ENCODE results near the gene SLC7A1.

DNA sequence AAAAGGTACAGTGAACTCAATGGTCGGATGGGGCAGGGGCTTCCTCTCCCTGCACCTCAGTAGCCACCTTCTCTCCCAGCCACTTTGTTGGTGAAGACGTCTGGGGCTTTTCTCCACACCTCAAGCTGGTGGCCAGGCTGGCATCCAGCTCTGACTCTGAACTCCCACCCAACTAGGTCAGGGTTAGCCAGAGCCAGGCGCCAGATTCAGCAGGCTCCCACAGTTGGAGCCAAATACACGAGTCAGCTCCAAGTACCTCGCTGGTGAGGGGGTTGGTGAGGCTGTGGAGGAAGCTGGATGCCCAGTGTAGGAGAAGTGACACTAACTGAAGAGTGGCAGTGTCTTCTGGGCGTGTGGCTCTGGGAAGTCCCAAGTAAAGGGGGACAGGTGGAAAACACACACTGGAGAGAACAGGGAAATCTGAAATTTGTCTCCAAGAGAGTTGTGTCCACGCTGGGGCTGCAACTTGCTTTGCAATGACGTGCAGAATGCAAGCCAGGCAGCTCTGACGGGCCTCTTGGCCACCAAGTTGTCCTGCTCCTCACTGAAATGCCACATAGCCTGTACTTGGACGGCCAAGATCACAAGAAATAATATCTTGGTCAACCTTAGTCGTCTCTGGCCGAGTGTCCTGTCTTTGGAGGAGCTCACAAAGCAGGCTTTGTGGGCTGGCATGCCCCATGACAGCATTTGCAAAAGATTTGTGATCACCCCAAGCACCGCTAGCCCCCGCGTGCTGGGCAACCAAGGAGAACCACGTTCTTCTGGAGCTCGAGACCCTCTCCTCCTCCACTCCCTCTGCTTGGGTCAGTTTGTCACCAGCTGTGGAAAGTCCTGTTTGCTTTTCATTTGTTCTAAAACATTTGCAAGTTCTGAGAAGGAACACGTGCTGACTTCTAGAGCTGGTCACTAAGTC is 18.1 kb downstream of the SLC7A1 start:
- TF ChIP-seq, protein P1, sequence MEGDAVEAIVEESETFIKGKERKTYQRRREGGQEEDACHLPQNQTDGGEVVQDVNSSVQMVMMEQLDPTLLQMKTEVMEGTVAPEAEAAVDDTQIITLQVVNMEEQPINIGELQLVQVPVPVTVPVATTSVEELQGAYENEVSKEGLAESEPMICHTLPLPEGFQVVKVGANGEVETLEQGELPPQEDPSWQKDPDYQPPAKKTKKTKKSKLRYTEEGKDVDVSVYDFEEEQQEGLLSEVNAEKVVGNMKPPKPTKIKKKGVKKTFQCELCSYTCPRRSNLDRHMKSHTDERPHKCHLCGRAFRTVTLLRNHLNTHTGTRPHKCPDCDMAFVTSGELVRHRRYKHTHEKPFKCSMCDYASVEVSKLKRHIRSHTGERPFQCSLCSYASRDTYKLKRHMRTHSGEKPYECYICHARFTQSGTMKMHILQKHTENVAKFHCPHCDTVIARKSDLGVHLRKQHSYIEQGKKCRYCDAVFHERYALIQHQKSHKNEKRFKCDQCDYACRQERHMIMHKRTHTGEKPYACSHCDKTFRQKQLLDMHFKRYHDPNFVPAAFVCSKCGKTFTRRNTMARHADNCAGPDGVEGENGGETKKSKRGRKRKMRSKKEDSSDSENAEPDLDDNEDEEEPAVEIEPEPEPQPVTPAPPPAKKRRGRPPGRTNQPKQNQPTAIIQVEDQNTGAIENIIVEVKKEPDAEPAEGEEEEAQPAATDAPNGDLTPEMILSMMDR (IDR thresholded peaks at IDR 0.05; ENCODE audit: low read length), result no peak
- TF ChIP-seq EZH2 (IDR thresholded peaks at IDR 0.05; ENCODE audit: borderline replicate concordance, low read length), result no peak
